ENCODE results near the gene WNK1.

WNK1 gene

GRCh38 chr12:958588-959123, 206.3 kb downstream of the WNK1 start:
- DNase-seq, result no peak
